ENCODE results near the gene MYLIP. TPM values are rescaled to one million over a fixed set of nuclear protein-coding genes. Genes with fewer than 3 reads are reported as not detected.

The MYLIP gene
- total RNA-seq, 1 experiment from 2014 or later, result 12.5 TPM

DNA sequence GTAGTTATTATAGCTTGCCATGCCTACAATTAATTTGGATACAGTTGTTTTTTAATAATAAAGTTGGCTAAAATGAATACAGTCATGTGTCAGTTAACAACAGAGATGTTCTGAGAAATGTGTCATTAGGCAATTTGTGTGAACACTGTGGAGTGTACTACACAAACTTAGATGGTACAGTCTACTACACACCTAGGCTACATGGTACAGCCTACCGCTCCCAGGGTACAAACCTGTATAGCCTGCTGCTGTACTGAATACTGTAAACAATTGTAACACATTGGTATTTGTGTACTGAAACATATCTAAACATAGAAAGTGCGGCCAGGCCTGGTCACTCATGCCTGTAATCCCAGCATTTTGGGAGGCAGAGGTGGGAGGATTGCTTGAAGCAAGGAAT is 50.2 kb downstream of the MYLIP start:
- Histone ChIP-seq H3K4me2 (ENCODE audit: low read length) (no peak overlapping the region), H3K79me2 (ENCODE audit: low read length) (no peaks in the 10 kb centered on the region), H3K9me2 (replicated peaks; ENCODE audit: low read length) (no peaks in the 10 kb centered on the region), H3K27me3 (ENCODE audit: low read length) (0 out of 2 replicates have a peak, but pooled peaks cover 12% of the 10 kb centered on the region), H3K4me1 (ENCODE audit: insufficient read depth, low read length) (no peaks in the 10 kb centered on the region), H3K9me3 (ENCODE audit: low read length) (no peaks in the 10 kb centered on the region), H4K20me1 (ENCODE audit: low read length) (no peaks in the 10 kb centered on the region), H3K4me3 (ENCODE audit: low read length) (no peak overlapping the region), H2AFZ (ENCODE audit: low read length) (no peak overlapping the region), H3K9ac (ENCODE audit: low read length) (no peak overlapping the region), H3F3A (ENCODE audit: low read length, unreplicated experiment) (no peaks in the 10 kb centered on the region), H3K36me3 (ENCODE audit: low read depth, low read length) (no peaks in the 10 kb centered on the region), H3K27ac (ENCODE audit: low read length) (no peak overlapping the region)
- ChIA-PET CTCF (no interaction called here), POLR2A (ENCODE audit: unreplicated experiment) (no interaction called here)
- BruUV-seq (replicated peaks), result no TSS peak
- DNase-seq (no peak), ATAC-seq (no peak)
- TF ChIP-seq EZH2 (IDR thresholded peaks at IDR 0.05; ENCODE audit: low read length, unreplicated experiment) (no peak), CTCF (conservative IDR thresholded peaks at IDR 0.05; ENCODE audit: low read depth, low read length) (no peak), EZH2phosphoT487 (IDR thresholded peaks at IDR 0.05; ENCODE audit: borderline replicate concordance, low read length) (no peak)
- intact Hi-C loops (cut with micrococcal nuclease), result no loop called here

DNA sequence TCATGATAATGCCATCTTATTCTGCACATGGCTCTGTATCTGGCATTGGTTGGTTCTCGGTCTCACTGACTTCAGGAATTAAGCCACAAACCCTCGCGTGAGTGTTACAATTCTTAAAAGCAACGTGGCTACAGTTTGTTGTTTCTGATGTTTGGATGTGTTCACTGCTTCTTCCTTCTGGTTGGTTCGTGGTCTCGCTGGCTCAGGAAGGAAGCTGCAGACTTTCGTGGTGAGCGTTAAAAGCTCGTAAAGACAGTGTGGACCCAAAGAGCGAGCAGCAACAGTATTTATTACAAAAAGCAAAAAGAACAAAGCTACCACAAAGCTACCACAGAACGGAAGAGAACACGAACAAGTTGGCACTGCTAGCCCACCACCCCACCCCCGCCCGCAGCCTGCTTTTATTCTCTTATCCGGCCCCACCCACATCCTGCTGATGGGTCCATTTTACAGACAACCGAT is 51.1 kb downstream of the MYLIP start:
- Histone ChIP-seq H3K27ac (ENCODE audit: low read length) (no peak overlapping the region), H3K9me2 (replicated peaks; ENCODE audit: low read length) (no peaks in the 10 kb centered on the region), H3K27me3 (ENCODE audit: low read length) (0 out of 2 replicates have a peak, but pooled peaks cover 9% of the 10 kb centered on the region), H3K9me3 (ENCODE audit: low read length) (no peaks in the 10 kb centered on the region), H3K79me2 (ENCODE audit: low read length) (no peaks in the 10 kb centered on the region), H3K4me3 (ENCODE audit: low read length) (no peak overlapping the region), H3F3A (ENCODE audit: low read length, unreplicated experiment) (no peaks in the 10 kb centered on the region), H2AFZ (ENCODE audit: low read length) (no peak overlapping the region), H3K4me1 (ENCODE audit: insufficient read depth, low read length) (no peaks in the 10 kb centered on the region), H3K36me3 (ENCODE audit: low read depth, low read length) (no peaks in the 10 kb centered on the region), H3K4me2 (ENCODE audit: low read length) (no peak overlapping the region), H4K20me1 (ENCODE audit: low read length) (no peaks in the 10 kb centered on the region), H3K9ac (ENCODE audit: low read length) (no peak overlapping the region)
- POLR2A ChIA-PET (ENCODE audit: unreplicated experiment), result no interaction called here
- no TSS peak for BruUV-seq (replicated peaks)
- CTCF ChIA-PET, result no interaction called here
- intact Hi-C loops (cut with micrococcal nuclease), result loop anchor here (5.0 kb wide), 1 partner anchor 43 kb away; no protein-coding TSS in a partner anchor
- no peak for ATAC-seq
- no peak for DNase-seq
- TF ChIP-seq CTCF (conservative IDR thresholded peaks at IDR 0.05; ENCODE audit: low read depth, low read length) (no peak), EZH2 (IDR thresholded peaks at IDR 0.05; ENCODE audit: low read length, unreplicated experiment) (no peak), EZH2phosphoT487 (IDR thresholded peaks at IDR 0.05; ENCODE audit: borderline replicate concordance, low read length) (no peak)

DNA sequence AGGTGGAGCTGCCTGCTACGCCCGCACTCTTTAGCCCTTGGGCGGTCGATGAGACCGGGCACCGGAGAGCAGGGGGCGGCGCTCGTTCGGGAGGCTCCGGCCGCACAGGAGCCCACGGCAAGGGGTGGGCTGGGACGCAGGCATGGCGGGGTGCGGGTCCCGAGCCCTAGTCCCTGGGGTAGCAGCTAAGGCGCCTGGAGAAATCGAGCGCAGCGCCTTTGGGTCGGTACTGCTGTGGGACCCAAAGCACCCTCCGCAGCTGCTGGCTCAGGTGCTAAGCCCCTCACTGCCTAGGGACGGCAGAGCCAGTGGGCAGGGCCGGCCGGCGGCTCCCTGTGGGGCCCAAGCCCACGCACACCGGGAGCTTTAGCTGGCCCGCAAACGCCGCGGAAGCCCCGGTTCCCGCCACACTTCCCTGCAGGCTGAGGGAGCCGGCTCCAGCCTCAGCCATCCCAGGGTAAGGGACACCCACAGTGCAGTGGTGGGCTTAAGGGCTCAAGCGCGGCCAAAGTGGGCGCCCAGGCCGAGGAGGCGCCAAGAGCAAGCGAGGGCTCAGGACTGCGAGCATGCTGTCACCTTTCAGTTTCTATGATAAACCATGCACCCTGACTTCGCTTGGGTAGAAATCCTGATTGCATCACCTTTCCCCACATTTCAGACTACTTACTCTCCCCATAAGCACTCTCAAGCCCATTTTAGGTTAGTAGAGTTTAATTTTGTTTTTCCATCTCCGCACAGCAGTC is 52.0 kb downstream of the MYLIP start:
- ATAC-seq (no peak), DNase-seq (no peak)
- Histone ChIP-seq H3K4me2 (ENCODE audit: low read length) (no peak overlapping the region), H3K9me3 (ENCODE audit: low read length) (no peaks in the 10 kb centered on the region), H3K79me2 (ENCODE audit: low read length) (no peaks in the 10 kb centered on the region), H3K36me3 (ENCODE audit: low read depth, low read length) (no peaks in the 10 kb centered on the region), H2AFZ (ENCODE audit: low read length) (no peak overlapping the region), H3K4me3 (ENCODE audit: low read length) (no peak overlapping the region), H3K4me1 (ENCODE audit: insufficient read depth, low read length) (no peaks in the 10 kb centered on the region), H3K27ac (ENCODE audit: low read length) (no peak overlapping the region), H3K9me2 (replicated peaks; ENCODE audit: low read length) (no peaks in the 10 kb centered on the region), H3F3A (ENCODE audit: low read length, unreplicated experiment) (no peaks in the 10 kb centered on the region), H3K9ac (ENCODE audit: low read length) (no peak overlapping the region), H4K20me1 (ENCODE audit: low read length) (no peaks in the 10 kb centered on the region), H3K27me3 (ENCODE audit: low read length) (0 out of 2 replicates have a peak, but pooled peaks cover 9% of the 10 kb centered on the region)
- TF ChIP-seq CTCF (conservative IDR thresholded peaks at IDR 0.05; ENCODE audit: low read depth, low read length) (no peak), EZH2 (IDR thresholded peaks at IDR 0.05; ENCODE audit: low read length, unreplicated experiment) (no peak), EZH2phosphoT487 (IDR thresholded peaks at IDR 0.05; ENCODE audit: borderline replicate concordance, low read length) (no peak)
- ChIA-PET POLR2A (ENCODE audit: unreplicated experiment) (no interaction called here), CTCF (no interaction called here)
- intact Hi-C loops (cut with micrococcal nuclease), result loop anchor here (5.0 kb wide), 1 partner anchor 44 kb away; no protein-coding TSS in a partner anchor
- no TSS peak for BruUV-seq (replicated peaks)

Measured in PC-3 (cell line).